HG03521 (cell line): ENCODE measurements around the gene TRAF7.

Source experiments
- ATAC-seq: cut with Tn5 transposase; IDR thresholded peaks from one replicate; pipeline ENCODE4 v1.9.1; 2021; ENCODE audit warnings: mild to moderate bottlenecking, moderate library complexity; ENCODE audit not compliant: unreplicated experiment

The TRAF7 gene

DNA sequence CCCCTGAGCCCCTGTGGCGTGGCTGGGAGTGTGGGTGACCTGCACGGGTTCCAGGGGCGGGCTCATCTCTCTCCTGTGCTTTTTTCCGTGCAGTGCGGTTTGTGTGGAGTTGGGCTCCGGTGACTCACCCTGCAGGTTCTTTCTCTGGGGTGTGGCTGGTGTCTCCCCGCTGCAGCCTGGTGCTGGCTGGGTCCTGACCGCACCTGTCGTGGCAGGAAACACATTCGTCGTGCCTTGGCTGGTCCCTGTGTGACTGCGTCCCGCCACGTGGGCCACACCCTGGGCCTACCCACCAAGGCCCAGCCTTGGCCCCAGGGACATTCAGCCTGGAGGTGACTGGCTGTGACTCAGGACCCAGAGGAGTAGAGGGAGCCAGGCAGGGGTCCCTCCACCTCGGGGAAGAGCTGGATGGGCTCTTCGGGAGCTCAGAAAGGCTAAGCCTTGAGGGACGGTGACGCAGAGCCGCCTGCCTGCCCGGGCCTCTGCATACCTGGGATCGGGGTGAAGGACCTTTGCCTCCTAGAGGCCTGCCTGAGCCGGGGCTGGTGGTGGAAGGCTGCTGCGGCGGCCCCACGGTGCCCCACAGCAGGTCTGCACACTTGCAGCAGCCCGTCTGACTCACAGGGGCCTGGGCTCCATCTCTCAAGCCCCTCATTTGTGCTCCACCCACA is 7.8 kb downstream of the TRAF7 start:
- no peak for ATAC-seq

DNA sequence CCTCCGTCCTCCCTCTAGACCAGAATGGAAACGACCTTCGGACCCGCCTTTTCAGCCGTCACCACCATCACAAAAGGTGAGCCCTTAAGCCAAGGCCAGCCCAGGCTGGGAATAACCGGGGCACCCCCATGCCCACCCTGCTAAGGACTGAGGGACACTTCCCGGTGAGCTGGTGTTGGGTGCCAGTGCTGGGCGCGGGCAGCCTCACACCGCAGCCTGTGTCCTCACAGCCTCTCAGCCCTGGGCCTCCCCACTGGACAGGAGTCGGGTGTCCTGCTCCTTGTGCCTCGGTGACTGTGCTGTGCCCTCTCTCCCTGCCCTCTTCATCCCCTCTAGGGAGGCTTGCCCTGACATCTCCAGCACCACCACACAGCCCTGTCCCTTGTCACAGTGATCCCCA is 10.3 kb downstream of the TRAF7 start:
- no peak for ATAC-seq

DNA sequence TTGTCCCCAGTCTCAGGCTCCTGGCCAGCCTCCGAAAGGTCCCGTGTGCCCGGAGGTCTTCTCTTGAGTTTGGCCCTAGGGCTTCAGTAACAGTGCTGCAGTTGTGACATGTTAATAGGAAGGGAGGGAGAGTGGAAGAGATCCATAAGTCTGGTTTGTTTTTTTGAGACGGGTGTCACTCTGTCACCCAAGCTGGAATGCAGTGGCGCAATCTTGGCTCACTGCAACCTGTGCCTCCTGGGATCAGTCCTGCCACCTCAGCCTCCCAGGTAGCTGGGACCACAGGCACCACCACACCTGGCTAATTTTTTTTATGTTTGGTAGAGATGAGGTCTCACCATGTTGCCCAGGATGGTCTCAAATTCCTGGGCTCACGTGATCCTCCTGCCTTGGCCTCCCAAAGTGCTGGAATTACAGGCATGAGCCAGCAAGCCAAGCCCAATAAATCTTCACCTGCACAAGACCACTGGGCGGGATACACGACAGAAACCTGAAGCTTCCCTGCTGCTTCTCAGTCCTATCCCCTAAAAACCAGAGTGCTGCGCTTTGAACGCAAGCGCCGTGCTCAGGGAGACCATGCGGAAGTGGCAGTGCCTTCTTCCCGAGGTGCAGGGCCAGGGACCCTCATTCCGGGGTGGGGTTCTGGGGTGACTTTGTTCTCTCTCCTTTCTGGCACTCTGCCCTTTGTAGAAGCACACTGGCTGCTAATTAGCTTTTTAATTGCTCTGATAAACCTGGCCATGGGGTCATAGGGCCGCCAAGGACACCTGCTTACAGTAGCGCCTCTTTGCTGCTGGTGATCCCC is 10.9 kb downstream of the TRAF7 start:
- ATAC-seq, result no peak

DNA sequence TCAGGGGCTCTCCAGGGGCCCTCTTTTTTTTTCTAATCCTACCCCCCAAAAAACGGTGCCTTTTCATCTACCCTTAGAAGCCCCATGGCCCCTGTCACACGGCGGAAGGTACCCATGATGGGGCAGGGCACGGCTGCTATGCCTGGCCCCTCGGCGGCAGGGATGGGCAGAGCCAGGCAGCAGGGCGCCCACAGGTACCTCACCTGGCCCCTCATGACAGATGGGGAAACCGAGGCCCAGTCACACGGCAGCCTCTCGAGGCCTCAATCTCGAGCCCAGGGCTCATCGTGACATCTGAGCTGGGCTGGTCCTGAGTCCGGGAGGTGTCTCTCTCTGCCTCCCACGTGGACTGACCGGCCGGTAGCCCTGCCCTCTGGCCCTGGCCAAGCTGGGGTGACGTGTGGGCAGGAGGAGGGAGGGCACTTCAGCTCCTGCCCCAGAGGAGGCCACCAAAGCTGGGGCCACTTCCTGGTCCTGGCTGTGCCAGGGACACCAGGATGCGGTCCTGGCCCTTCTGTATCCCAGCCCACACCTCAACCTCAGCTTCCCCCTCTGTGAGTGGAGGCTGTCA is 11.6 kb downstream of the TRAF7 start:
- no peak for ATAC-seq

DNA sequence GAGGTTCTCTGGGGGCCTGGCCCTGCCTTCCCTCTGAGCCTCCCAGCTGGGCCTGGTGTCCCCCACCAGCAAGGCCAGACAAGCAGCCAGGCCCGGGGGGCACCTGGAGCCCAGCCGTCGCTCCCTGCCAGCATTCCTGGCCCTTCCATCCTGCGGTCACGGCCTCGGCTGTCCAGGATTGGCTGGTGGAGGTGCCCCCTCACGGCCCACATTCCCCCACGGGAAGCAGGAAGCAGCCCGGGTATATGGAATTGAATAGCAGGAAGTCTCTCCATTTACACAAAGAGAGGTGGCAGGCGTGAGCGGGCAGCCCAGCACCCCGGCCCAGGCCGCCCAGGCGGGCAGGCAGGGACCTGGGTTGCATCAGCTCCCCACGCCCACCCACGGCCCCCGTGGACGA is 14.5 kb downstream of the TRAF7 start:
- ATAC-seq, result no peak

DNA sequence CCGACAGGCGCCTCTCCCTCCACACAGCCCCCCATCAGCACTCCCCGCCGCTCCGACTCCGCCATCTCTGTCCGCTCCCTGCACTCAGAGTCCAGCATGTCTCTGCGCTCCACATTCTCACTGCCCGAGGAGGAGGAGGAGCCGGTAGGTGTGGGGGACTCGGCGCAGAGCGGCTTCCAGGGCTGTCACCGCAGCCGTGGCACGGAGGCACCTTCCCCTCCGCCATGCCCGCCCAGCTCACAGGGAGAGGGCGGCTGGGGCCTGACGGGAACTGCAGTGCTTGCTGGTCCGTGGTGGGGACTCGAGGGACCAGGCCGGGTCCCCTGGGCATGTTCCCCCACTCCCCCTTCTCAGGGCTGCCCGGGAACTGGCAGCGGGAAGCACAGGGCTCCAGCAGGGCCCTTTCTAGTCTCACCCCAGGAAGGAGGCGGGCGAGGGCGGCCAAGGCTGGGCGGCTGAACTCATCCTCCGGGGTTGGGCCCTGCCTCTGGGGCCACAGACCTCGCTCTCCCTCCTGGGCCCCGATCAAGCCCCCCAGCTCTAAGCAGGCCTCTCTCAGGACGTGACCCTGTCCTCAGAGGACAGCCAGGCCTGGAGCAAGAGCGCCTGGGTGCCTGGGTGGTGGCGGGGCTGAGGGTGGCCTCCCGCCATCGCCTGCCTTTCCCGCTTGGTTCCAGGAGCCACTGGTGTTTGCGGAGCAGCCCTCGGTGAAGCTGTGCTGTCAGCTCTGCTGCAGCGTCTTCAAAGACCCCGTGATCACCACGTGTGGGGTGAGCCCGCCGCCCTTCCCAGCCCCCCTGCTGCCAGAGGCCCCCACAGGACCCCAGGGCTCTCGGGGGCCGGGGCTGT is 15.2 kb downstream of the TRAF7 start:
- no peak for ATAC-seq

DNA sequence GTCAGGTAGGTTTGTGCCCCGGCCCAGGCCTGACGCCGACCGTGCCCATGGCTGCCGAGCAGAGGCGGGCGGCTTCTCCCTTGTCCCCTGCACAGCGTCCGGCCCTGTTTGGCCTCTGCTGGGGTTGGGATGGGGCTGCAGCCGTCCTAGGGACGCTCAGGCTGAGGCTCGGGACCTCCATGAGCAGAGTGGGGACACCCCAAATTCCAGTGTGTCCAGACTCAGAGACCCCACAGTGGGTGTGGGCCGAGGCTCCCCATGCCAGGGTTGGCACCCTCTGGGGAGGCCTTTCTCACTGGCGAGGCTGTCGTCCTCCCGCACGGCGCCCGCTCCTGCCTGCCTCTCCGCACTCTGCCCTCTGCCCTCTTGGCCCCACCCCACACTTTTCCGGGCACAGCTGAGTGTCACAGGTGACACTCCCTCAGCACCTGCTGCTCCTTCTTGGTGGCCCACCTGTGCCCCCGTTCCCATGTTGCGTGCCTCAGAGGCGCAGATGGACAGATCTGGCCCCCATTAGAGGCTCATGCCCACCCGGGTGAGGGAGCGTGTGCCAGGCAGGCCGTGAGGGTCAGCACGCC is 16.1 kb downstream of the TRAF7 start:
- ATAC-seq, result no peak

DNA sequence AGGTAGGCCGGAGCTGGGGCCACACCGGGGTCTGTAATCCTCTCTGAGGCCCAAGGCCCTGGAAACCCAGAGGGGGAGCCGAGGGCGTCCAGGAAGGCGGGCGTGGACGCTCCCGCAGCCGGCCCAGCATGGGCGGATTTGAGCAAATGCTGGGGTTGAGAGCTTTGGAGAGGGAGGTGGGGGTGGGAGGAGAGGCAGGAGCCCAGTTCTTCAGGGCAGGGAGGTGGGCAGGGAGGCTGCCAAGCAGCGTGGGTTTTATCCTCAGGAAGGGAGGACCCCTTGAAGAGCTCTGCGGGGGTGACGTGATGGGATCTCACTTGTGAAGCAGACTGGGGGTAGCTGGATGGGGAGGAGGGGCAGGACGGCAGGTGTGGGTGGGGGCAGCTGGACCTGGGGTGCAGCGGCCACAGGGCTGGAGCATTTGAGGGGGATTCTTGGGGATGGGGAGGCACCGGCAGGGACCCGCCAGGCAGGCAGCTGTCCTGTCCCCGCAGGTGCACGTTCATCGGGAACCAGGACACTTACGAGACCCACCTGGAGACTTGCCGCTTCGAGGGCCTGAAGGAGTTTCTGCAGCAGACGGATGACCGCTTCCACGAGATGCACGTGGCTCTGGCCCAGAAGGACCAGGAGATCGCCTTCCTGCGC is 17.2 kb downstream of the TRAF7 start:
- ATAC-seq, result no peak

DNA sequence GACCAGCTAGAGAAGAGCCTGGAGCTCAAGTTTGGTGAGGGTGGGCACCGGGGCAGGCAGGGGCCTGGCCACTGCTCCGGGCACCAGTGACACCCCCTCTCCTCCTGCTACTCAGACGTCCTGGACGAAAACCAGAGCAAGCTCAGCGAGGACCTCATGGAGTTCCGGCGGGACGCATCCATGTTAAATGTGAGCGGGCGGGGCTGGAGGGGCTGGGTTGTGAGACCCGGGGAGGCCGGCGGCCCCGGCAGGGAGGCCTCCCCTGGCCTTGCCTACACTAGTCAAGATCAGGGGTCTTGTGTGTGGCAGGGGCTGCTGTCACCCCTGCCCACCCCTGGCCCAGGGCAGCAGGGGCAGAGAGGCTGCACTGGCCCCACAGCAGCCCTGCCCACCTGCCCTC is 17.8 kb downstream of the TRAF7 start:
- no peak for ATAC-seq

DNA sequence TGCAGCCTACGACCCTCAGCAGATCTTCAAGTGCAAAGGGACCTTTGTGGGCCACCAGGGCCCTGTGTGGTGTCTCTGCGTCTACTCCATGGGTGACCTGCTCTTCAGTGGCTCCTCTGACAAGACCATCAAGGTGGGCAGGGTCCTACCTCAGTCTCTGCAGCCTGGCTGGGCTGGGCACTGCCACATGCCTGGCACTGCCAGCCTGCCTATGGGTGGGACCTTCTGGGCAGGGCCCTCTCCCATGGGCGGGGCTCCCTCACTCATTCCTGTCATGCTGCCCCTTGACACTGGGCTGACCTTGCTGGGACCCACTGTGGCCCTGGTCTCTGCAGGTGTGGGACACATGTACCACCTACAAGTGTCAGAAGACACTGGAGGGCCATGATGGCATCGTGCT is 18.3 kb downstream of the TRAF7 start:
- ATAC-seq, result no peak

DNA sequence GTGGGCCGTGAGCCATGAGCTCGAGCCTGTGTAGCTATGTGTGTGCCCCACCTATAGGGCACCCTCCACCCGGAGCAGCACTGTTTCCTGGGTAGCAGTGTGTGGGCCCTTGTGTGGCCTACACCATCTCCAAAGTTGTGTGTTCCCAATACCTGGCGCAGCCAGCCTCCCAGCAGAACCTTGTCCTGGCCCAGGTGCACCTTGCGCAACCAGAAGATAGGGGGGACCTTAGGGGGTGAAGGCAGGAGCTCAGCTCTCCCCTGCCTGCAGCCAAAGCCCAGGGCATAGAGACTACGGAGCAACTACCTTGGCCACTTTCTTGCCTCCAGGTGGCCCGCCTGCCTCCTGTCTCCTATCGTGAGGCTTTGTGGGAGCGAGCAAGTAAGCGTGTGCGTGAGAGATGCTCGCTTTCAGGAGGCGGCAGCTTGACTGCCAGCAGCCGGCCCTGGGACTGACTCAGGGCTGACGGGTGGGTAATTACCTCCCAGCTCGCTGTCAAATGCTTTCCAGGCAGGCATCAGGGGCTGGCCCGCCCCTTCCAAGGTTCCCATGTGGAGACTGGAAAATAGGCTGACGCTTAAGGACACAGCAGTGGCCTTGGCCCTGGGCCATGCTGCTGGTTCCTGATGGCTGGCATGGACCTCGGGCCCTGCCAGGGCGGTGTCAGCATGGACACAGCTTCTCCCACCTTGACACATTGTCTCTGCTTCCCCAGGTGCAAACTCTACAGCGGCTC is 19.0 kb downstream of the TRAF7 start:
- no peak for ATAC-seq

DNA sequence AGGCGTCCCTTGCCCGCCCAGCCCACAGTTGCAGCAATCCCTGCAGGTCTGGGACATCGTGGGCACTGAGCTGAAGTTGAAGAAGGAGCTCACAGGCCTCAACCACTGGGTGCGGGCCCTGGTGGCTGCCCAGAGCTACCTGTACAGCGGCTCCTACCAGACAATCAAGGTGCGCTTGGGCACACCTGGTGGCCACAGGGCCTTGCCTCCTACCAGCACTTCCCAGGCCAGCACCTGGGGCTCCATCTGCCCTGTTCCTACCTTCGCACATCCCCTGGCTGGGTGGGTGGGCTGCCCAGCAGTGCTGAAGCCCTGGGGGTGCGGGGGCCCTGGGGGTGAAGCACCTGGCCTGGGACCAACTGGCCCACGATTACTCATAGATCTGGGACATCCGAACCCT is 19.9 kb downstream of the TRAF7 start:
- no peak for ATAC-seq

DNA sequence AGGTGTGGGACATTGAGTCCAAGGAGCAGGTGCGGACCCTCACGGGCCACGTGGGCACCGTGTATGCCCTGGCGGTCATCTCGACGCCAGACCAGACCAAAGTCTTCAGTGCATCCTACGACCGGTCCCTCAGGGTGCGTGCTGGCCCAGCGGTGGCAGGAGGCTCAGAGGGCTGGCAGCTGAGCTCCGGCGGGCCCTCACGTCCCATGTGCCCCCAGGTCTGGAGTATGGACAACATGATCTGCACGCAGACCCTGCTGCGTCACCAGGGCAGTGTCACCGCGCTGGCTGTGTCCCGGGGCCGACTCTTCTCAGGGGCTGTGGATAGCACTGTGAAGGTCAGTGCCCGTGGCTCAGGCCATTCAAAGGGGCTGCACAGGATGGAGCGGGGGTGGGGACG is 20.5 kb downstream of the TRAF7 start:
- ATAC-seq, result no peak

DNA sequence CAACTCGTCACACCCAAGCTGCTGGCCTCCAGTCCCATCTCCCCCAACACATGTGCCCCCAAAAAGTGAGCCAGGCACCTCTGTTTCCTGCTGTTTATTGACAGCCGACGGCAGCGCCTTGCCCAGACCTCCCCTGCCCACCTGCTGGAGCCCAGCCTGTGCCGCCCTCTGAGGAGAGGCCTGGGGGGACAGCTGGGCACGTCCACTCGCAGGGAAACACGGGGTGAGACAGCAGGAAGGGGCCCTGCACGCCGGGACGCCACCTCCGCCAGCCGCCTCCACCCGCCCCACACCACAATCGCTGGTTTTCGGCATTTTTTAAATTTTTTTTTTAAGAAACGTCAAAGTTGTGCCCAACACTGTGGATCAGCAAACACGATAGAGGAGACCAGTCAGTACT is 21.5 kb downstream of the TRAF7 start:
- ATAC-seq, result no peak

DNA sequence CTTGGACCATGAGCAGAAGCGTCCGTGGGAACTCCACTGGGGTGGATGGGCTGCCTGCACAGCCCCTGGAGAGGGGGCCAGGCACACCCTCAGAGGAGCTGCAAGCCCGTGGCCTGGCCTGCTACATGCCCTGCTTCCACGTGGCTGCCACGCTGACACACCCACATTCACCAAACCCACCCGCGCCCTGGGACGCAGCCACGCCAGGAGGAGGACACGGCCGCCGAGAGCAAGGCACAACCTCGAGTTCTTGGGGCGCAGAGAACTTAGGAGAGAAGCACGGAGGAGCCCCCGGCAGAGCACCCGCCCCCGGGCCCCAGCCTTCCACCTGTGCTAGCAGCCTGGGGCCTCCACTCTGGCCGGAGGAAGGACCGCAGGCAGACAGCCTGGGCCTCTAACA is 22.0 kb downstream of the TRAF7 start:
- no peak for ATAC-seq

DNA sequence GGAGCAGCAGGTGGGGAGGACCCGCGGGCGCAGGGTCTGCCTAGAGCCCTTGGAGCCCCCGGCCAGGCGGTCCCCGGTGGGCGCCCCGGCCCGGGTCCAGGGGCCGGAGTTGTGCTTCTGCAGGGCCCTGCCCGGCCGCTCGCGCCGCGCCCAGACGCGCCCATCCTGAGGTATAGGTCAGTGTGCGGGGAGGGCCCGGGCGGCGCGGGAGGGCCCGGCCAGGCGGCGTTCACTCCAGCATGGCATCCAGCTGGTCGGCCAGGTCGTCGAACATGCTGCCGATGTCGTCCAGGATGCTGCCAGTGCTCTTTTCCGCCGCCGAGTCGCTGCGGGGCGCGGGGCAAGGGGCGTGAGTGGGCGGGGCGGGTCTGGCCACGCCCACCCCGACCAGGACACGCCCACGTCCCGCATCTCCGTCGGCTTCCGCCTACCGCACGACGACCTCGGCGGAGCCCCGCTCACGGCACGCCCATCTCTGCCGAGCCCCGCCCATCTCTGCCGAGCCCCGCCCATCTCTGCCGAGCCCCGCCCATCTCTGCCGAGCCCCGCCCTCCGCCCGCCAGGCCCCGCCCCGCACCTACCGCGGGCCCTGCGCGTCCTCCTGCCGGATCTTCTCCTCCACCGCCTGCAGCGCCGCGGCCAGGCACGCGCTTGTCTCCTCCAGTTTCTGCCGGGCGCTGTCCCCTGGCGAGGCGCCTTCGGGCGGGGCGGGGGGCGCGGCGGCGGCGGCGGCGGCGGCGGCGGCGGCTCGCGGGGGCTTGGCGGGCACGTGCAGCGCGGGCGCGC is 22.9 kb downstream of the TRAF7 start:
- no peak for ATAC-seq

DNA sequence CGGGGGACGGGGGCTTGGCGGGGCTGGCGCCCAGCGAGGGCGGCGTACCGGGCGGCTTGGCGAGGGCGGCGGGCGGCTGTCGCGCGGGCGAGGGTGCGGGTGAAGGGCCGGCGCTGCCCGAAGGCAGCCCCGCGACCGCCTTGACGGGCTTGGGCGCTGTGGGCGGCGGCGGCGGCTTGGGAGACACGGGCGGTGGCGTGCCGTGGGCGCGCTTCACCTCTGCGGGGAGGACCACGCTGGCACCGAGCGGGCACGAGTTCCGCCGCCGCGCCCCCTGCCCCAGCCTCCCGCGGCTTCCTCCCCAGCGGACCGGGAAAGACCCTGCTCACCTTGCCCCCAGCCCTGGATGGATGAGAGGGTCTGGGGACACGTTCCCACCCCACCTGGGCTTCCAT is 23.5 kb downstream of the TRAF7 start:
- ATAC-seq, result no peak

DNA sequence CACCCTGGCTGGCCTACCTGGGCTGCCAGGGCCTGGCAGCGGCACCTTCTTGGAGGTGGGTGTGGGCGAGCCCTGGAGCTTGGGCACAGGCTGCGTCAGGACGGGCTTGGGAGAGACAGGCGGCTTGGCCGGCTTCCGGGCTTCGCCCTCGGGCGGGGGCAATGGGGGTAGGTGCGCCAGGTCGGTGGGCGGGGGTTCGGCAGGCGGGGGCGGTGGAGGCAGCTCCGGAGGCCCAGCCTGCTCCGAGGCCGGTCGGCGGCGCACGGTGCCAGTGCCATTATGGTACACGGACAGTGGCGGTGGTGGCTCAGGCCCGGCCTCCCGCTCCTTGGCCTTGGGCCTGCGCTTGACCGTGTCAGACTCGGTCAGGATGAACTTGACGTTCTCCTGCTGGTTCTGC is 24.0 kb downstream of the TRAF7 start:
- no peak for ATAC-seq

DNA sequence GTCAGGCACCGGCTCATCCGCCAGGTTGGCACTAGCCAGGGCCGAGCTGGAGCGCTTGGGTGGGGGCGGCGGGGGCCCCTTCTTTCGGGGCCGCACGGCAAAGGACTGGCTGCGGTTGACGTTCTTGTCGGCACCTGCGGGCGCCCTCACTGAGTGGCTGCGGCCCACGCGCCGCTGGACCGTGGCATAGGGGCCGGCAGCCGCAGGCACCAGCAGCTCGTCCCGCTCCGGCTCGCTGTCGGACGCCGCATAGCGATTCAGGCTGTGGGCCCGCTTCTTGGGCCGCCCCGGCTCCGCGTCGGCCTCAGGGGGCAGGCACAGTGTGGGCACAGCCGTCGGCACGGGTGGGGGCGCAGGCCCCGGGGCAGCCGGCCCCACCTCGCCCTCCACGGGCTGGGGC is 24.9 kb downstream of the TRAF7 start:
- ATAC-seq, result no peak
